RWPE1 (cell line): ENCODE measurements around the gene RBMS3.

Experiments used
- CTCF ChIA-PET: fragments of 350-600 bp; sonication (Branson Sonifier 250); formaldehyde crosslinking; extraction: SDS; loops from one replicate; lab custom pipeline; 2021; lab: Yijun Ruan, JAX
- POLR2A ChIA-PET: fragments of 400-600 bp; formaldehyde crosslinking; extraction: SDS; loops from one replicate; lab custom pipeline; 2020; ENCODE audit warnings: antibody characterized with exemption; ENCODE audit not compliant: low non-redundant PET; lab: Yijun Ruan, JAX
- DNase-seq: peaks from one replicate; pipeline ENCODE4 v3.0.0; 2012; ENCODE audit warnings: low spot score
- H3K27ac ChIP-seq: fragments of 450-650 bp; 2 replicates; pipeline ENCODE4 v1.5.1; 2017
- CTCF ChIP-seq: fragments of 450-650 bp; conservative IDR thresholded peaks from 2 replicates; pipeline ENCODE4 v1.5.1; 2017; ENCODE audit warnings: low read depth, mild to moderate bottlenecking

Gene RBMS3

DNA sequence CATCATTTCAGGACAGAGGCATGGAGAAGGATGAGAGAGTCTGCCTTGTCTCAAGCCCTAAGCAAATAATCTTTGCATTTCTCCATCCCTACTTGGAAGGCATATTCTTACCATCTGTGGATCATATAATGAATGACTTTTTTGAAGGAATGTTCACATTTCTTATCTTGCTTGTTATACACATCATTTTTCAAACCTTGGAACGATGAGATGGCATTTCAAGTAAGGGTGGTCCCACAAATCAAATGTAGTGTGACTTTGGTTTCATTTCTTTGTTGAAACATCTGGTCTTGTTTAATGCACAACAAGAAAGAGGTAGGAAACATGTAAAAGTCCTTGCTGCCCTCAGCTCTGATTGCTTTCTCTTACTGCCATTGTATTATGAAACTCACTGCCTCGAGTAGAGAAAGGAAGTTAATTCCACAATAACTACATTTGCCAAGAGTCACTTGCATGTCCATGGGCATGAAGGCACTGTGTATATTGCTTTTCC lies 32.1 kb downstream of the RBMS3 start:
- TF ChIP-seq CTCF: no peak
- H3K27ac ChIP-seq: no peak overlapping the region
- DNase-seq: no peak
- CTCF ChIA-PET: no interaction called here
- POLR2A ChIA-PET: no interaction called here

GRCh38 chr3:29313981-29314726 lies 33.3 kb downstream of the RBMS3 start:
- POLR2A ChIA-PET: no interaction called here
- H3K27ac ChIP-seq: no peak overlapping the region
- DNase-seq: no peak
- CTCF ChIA-PET: no interaction called here
- TF ChIP-seq CTCF: no peak

DNA sequence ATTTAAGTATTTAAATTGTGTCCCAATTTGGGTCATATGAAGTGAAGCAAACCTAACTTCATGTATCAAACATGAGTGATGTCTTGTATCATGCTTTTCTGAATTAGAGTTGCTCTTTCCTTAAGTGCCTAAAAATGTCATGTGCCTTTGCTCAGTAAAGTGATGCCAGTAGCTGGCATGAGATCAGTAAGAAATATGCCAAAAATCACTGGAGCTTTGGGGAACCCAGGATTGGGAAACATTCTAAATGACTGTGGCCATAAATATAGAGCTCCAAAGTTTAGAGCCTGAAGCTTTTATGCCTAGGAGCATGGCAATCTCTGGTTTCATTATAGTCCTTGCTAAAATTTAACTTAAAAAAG lies 33.8 kb downstream of the RBMS3 start:
- no peak overlapping the region for H3K27ac ChIP-seq
- no peak for TF ChIP-seq CTCF
- CTCF ChIA-PET: no interaction called here
- DNase-seq: no peak
- POLR2A ChIA-PET: no interaction called here

DNA sequence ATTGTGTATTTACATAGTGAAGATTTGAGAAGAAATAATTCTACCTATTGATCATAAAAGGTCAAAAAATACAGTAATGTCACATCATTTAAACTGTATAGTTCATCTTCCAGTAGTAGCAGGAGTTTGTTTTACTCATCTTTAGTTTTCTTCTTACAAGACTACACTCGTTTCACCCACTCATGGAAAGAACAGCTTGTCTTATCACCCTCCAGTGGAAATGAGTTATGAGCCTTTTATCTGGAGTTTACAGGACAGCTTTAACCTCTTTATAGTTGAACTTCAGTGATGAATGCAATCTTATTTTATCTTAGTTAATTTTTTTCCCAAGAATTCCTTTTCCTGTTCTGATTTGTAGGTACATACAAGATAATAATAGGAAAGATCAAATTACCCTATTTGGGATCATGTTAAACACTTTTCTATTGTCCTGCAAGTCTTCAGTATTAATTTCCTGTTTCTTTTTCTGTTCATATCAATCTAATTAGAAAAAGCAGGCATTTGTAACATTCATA lies 36.8 kb downstream of the RBMS3 start:
- no peak overlapping the region for H3K27ac ChIP-seq
- no peak for DNase-seq
- CTCF ChIA-PET: no interaction called here
- TF ChIP-seq CTCF: no peak
- POLR2A ChIA-PET: no interaction called here

- no peak for TF ChIP-seq CTCF
- POLR2A ChIA-PET: no interaction called here
- CTCF ChIA-PET: no interaction called here
- H3K27ac ChIP-seq: no peak overlapping the region
- DNase-seq: no peak
Measured at GRCh38 chr3:29318251-29318650, 37.4 kb downstream of the RBMS3 start.

DNA sequence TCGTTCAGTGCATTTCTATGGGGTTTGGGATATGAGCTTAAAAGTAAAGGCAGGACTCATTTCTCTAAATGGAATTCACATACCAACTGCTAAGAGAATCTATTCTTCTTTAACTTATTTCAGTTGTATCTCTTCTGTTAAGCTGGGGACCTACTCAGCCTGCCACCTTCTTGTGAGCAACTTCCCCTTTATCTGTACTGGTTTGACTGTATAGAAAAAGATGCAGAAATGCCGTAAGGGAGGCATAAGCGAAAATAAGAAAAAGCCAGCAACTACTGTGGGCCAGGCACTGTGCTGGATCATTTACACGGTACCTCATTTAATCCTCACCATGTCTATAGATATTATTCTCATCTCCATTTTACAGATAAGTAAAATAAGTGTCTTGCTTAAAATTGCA lies 38.4 kb downstream of the RBMS3 start:
- ChIA-PET POLR2A (no interaction called here), CTCF (no interaction called here)
- TF ChIP-seq CTCF: no peak
- no peak for DNase-seq
- H3K27ac ChIP-seq: no peak overlapping the region
